CD4-positive, alpha-beta T cell treated with Interleukin-10 for 1 hour (primary cell): Measurements from ENCODE around the gene ZNF652.
"Not testable (repeated sequence)": the region's sequence is repeated elsewhere in the genome, so short reads cannot be mapped to it uniquely, and the experiment has no call there.

Experiments
- DNase-seq: peaks from one replicate; pipeline ENCODE4 v3.0.0-alpha.2; 2020

Gene ZNF652

DNA sequence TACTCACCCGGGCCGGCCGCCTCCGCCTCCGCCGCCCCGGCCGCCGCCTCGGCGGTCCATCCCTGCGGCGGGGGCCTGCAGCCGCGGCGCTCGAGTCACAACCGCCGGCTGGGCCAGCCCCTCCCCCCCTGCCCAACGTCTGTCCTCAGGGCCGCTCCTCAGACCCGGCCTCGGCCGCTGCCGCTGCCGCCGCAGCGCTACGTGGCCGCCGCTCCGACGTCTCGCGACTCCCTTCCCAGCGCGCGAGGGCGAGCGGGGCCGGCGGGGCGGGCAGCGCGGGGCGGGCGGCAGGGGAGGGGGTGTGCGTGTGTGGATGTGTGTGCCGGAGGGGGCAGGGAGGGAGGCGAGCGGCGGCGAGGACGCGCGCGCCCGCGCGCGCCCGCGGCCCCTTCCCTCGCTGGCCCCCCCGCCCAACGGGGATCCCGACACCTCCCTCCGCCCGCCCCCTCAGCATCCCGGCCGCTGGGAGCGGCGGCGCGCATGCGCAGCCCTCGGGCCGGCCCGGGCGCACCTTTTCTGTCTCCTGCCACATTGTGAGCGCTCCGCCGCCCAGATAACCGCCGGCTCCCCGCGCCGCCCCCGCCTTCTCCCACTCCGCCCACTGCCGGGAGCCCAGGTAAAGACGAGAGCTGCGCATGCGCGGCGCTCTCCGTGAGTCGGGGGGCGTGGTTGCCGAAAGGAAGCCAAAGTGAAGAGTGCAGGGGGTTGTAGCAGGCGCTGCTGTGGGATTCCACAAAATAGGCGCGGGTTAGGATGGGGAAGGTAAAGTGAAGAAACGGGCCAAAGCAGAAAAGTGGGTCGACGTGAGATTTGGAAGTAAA lies at the start of gene ZNF652:
TSS of gene ZNF652 (minus strand) at position 349 of the 821 bp plus-strand sequence. CDS start 44,525 bp downstream, outside the sequence.
- DNase-seq, result peak; percentile 97

DNA sequence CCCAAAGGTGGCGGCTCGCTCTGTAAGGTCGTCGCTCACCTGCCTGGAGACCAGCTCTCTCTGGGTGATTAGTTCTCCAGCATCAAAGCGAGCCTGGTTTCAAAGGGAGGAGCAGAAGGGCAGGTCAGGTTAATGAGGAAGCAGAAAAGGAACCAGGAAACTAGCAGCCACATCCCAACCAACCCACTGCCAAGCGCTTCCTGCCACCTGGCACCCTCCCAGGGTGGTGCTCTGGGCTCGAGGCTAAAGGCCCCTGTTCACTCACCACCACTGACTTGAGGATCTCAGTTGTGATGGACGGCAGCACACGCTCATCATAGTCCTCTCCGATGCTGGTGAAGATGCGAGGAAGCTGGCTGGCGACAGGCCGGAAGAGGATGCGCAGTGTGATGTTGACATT lies 47.0 kb upstream of the ZNF652 start:
- no peak for DNase-seq

DNA sequence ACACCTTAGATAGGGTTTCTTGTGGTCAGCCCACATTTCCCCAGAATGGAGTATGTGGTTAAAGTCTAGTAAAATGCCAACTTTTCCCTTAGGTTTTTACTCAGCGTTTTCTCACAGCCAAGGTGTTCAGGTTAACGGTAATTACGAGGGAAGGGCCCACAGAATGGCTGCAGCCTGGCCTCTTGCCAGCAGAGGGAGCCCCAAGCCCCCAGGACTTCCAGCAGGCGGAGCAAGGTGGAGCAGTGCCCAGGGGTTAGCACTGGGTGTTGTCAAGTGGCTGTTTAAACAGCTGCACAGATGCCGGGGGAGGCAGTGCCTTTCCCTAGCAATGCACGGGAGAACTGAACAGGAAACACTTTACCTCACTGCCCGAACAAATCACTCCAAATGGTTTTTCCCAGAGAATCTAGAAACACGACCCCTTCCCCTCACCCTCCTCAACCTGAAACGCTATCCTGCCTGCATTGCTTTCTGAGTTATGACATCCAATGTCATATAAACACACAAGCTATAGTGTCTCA lies 46.0 kb upstream of the ZNF652 start:
- DNase-seq, result peak; percentile 85

DNA sequence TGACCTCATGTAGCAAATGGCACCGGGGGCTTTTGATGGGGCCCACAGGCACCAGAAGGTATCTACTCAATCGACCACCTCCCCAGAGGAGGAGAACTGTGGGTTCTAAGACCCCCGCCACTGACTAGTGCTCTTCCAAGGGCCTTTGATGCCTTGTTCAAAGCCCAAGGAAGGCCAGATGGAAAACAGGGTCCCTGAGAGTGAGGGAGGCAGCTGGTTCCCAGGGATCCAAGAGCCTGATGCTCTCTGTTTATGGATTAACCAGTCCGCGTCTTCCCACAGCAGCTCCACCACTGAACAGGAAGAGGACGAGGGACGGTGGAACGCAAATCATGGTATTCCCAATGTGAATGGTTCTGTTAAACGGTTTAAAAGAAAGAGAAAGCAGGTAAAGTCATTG lies 45.0 kb upstream of the ZNF652 start:
- DNase-seq, result no peak

DNA sequence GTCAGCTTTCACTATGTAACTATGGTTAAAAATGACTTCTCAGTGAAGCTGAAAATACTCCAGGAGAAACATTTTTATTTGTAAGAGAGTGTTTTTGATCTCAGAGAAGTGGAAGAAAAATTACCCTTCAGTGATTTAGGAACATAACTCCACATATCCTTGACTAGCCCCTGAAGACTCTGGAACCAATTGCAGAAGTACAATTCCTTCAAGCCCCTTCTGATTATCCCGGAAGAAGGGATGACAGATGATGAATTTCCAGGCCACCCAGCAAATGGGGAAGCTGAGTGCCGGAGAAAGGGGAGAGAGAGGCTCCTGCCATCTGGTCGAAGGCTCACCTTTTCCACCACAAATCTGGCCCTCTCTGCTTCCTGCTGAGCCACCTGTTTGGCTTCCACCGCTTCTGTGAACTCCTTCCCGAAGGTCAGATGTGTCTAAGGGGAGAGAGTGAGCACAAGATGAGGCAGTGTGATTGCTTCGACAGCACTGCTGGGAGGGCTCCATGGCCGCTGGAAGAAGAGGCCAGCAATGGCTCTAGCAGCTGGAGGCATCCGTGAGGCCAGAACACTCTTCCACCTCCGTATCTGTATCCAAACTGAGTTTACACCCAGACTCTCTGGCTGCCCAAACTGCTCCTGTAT lies 44.5 kb upstream of the ZNF652 start:
- DNase-seq, result no peak

DNA sequence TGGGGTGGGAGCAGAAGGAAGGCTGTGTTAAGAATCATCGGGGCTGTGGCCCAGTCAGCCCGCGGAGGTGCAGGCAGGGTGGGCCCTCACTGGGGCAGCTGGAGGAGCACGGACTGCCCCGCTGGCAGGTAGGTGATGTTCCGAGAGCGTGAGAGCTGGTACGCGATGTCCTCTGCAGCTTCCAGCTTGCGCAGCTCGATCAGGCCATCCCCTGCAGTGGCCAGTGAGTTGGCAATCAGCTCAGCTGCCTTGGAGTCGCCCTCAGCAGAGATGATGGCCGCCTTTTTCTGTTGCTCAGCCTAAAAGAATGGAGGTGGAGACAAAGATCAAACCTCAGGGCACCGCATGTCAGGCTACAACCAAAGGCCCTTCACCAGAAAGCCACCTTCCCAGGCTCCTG lies 42.9 kb upstream of the ZNF652 start:
- no peak for DNase-seq

DNA sequence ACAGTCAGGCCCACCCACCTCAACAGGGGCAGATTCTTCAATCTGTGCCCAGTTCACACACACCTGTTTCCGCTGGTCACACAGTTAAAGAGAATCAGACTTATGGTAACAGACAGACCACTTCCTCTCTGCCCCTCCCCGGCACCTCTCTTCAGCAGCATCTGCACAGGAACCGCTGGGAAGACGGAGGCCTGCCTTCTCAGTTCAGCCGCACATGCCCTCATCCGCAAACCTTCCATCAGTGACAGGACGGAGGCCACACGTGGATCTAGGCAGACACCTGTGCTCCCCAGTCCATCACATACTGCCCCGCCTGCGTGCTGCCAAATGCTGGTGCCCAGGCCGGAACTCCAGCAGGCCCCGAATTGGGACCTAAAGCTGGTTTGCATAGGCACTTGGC lies 42.3 kb upstream of the ZNF652 start:
- DNase-seq, result peak; percentile 37

DNA sequence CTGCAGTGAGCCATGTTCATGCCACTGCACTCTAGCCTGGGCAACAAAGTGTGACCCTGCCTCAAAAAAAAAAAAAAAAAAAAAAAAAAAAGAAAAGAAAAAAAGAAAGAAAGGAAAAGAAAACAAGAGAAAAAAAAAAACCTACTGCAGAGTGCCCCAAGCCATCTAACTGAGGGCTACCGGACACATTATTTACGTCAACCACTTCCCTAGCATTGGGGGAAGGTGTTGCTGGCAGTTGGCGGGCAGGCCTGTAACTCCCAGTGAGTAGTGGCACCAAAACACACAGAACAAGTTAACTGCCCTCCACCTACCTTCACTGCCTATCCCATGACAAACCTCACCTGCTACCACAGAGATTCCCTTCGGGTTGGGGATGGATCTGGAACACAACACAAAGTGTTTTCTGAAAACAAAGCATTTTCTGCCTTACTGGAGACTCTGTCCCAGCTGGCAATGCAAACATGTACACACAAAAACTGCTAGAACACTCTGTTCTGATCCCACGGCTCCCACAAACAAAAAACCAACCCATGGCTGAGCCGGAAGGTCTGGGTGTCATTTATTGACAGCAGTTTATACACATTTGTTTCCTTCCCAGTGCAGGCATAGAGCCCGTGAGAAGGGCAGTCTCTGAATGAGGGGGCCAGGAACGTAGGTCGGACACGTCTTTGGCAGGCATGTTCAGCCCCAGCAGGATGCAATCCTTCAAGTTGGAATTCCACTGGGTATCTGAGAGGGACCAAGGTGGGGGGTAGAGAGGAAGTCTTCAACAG lies 41.7 kb upstream of the ZNF652 start:
- peak; percentile 25 for DNase-seq

DNA sequence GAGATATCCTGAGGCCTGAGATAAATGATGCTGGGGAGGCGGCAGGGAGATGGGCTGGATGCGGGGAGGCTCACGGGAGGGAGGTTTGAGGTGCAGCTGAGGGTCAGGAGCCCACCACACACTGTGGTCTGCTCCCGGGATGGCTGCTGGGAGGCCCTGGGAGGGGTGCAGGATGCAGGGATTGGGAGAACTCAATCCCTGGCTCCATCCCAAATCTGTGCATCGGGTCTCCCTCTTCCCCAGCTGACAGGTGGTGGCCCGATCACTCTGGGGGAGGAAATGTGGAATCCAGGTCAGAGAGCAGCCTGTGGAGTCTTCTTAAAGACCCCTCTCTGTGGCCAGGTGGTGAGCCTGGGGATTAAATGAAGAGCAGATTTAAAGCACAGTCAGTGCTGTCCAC lies 40.7 kb upstream of the ZNF652 start:
- DNase-seq, result no peak

DNA sequence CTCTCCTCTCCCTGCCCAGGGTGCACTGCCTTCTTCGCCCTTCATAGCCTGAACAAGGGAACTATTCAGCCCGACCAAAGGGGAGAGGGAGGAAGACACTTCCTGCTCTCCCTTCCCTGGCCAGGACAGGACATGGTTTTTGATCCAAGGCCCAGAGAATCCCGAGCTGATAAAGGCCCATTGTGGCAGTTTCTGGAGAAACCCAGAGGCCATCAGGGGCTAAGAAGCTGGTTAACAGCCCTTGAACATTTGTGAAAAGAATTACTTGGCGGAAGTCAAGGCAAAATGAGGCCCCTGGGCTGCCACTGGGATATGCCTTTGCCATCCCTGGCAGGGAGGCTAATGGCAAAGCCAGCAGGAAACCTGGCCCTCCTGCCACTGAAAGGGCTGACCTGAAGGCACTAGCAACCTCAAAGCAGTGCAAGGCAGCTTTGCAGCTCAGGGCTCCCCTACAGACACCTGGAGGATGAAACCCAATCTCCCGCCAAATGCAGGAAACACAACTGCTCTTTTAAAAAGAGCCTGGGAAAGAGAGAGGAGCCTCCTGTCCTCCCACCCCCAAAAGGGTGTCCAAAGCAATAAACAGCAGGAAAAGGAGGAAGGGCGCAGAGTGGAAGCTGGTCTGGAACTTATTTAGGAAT lies 40.0 kb upstream of the ZNF652 start:
- no peak for DNase-seq

DNA sequence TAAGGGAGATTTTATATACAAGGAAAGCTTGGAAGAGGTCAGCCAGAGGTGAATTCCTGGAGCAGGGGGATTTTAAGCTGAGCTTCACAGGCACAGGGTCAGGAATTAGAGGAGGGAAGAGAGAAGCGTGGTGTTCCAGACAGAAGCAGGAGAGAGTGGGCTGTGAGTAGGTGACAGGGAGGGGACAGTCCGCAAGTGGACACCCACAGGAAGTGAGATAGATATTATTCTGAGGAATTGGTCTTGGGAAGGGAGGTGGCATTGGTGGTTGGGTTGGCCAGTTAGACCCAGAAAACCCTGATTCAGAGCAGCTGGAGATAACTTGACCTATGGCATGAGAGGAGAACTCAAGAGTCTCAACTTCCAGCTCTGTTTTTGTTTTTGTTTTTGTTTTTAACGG lies 37.9 kb upstream of the ZNF652 start:
- DNase-seq, result no peak

DNA sequence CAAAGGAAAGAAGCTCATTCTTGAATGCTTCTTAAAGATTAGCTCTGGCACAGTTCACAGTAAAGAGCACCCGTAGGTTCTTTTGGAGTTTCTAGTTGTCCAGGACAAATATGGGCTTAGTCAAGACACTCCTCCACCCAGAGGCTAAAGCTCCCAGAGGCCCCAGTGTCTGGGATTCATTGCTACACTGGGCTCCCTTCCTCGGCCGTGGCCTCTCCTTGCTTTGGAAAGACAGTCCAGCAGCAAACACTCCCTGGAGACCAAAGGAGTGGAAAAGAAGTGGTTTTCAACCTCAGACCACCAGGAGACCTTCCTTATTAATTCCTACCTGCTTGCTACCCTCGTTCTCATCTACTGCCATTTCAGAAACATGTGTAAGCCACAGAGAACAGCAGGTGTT lies 35.5 kb upstream of the ZNF652 start:
- no peak for DNase-seq

DNA sequence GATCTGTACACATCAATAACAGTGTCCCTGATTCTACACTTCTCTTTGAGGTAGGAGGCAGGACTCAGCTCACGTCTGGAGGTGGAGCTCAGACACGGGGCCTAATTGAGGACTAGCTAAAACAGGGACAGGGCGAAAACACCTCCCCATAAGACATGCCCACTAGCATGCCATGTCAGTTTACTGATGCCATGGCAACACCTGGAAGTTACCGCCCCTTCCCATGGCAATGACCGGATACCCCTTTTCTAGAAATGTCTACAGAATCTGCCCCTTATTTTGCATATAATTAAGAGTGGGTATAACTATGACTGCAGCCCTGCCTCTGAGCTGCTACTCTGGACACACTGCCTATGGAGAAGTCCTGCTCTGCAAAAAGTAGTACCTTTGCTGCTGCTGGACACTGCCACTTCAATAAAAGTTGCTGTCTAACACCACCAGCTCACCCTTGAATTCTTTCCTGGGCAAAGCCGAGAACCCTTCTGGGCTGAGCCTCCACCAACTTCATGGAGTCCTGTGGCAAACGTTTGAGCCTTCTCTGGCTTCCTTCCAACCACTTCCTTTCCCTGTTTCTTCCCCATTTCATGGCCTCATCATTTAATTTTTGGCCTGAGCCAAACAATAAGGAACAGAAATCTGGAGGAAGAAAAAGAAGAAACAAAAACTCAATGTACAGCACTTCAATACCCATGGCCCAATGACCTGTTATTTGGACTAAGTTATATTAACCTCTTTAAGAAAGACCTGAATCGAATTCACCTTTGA lies 31.6 kb upstream of the ZNF652 start:
- DNase-seq, result no peak

DNA sequence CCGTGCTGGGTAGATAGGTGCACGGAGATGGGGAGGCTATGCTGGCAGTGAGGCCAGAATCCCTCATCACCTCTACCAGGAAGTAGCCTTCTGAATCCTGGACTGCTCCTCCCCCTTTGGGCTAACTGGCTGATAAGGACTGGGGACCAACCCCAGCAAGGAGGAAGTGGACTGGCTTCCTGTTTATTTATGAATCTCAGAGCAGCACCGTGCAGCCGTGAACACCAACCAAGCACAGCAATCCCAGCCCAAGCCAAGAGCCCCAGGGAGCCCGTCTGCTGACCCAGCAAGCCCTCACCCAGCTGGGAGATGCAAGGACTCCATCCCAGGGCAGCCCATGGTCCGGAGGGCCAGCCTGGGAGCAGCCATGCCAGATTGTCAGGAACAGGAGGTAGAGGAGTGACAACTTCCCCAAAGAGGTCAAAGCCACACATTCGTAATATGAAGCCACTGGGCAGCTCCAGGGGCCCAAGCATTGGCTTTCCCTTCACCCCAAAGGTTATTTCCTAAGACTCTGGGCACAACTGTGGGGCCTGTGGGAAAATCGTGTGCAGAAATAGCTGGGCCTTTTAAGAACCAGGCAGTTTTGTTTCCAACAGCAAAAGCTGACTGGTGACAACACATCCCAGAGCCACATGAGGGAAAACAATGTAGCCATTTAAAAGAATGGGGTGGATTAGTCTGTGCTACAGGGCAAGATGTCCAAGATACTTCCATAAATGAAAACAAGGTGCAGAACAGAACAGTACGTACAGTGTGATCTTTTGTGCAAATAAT lies 28.7 kb upstream of the ZNF652 start:
- DNase-seq, result peak; percentile 32

DNA sequence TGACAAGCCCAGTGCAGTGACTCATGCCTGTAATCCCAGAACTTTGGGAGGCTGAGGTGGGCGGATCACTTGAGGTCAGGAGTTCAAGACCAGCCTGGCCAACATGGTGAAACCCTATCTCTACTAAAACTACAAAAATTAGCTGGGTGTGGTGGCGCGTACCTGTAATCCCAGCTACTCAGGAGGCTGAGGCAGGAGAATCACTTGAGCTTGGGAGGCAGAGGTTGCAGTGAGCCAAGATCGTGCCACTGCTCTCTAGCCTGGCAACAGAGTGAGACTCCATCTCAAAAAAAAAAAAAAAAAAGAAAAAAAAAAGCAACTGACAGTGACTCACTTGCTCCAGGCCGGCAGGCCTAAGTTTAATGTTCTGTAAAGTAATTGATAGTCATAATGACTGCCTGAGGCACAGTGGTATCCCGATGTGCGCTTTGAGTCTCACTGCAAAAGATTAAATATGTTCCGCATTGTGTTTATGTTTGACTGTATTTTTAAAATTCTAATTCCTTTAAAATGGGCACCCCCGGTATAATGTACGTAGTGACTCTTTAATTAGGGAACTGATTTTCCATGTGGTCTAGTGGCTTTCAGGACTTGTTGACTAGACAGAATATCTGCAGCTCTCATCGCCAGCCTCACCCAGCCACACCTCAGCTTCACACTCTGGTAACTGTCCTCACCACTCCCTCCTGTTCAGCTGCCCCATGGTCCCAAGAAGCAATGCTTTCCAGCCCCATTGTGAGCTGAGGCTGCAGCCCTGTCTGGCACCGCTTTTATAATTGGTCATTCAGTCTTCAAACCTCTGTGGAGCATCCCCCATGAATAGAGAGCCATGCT lies 27.7 kb upstream of the ZNF652 start:
- not testable (repeated sequence) for DNase-seq

DNA sequence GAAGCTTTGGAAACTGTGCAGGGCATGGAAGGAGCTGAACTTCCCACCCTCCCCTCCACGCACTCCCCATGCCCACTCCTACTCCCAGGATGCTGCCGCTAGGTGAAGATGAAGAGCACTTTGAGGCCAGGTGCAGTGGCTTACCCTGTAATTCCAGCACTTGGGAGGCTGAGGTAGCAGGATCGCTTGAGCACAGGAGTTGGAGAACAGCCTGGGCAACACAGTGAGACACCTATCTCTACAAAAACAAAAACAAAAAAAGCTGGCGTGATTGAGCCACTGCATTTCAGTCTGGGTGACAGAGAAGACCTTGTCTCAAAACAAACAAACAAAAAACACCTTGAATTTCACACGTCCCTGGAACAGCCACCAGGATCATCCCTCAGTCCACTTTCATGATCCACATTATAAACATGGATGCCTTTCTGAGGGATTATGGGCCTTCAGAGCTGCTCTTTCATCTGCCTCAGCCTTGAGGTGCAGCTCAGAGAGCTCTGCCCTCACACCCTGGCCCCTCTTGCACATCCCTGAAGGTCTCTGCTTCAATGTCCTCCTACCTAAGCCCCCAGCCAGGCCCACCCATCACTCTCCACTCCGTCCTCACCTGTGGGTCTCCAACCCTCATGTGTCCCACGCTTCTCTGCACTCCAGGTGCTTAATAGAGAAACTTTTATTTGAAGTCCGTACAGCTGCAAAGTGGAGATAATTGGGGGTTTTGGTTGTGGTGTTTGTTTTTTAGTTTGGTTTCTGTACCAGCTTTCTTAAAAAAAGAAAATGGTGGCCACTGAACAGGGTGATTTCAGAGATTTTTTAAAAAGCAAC lies 26.9 kb upstream of the ZNF652 start:
- DNase-seq, result no peak

DNA sequence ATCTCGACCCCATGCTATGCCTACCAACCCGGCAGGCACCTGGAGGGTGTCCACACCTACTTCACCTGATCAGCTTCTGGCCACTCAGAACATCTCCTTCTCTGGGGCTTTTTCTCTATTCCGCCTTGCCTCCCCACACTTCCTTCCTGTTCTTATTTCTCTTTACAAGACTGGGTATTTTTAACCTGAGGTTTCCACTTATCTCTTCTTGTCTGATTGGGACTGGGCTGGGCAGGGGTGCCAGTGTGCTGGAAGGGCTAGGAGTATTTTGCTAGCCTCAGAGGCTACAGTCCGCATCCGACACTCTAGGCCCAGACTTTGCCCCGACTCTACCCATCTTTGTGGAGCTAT lies 26.2 kb upstream of the ZNF652 start:
- DNase-seq, result peak; percentile 71

DNA sequence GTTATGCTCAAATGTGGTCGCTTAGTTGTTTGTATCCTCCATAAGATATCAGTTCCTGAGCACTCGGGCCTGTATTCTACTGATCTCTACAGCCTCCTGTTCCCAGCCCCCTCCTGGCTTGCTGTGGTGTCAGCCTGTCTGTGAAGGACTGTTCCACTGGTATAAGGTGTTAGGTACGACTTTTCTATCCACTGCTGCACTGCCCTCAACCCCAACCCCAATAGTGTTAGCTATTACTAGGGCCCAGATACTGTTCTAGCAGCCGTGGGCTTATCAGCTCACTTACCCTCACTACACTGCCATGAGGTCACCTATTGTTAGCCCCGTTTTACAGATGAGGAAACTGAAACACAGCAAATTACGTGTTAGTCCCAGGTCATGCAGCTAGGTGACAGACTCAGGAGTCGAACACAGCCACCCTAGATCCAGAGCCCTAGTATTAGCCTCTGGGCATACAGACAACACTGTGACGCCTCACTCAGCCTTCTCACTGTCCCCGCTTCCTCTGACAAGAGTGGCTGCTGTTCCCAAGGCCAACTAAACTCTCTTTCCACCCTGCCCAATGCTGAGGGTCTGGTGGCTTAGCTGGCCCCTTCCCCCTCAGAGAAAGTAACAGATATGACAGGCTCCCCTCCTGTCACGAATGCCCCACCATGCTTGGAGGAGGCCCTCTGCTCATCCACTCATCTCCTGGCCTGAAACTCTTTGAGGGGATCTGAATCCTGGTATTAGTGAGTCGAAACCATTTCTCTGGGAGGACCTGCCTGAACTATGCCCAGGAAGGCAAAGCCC lies 25.6 kb upstream of the ZNF652 start:
- DNase-seq, result peak; percentile 42

DNA sequence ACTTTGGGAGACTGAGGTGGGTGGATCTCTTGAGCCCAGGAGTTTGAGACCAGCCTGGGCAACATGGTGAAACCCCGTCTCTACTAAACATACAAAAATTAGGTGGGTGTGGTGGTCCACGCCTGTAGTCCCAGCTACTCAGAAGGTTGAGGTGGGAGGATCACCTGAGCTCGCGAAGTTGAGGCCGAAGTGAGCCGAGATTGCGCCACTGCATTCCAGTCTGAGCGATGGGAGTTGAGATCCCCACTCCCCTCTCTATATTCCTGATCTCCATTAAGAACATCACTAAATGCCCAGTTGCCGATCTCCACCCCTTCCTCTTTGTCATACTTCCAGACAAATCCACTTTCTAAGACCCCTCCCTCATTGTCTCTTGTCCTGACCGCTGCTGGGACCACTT lies 24.3 kb upstream of the ZNF652 start:
- no peak for DNase-seq
